ENCODE measurements around the gene SESN1.

The SESN1 gene

DNA sequence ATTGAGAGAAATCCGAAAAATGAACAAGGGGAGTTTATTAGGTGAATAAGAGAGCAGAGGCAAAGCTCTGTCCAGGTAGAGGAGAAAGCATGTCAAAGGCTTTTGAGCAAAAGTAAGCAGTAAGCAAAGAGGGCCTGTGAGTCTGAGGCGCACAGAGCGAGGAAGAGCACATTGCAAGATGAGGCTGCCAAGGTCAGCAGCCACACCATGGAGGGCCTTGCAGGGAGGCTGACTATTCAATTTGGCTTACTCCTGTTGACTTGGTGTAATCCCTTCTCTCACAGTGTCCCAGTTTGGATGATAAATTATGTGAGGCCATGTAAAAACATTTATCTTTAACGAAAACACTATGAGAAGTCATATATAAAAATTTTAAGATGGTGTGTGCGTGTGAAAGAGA, 32.4 kb downstream of the SESN1 start:
- no peak overlapping the region for H2AFZ ChIP-seq (ENCODE audit: low read length)
- no peaks in the 10 kb centered on the region for H3K9me3 ChIP-seq (ENCODE audit: insufficient read depth, low read depth, low read length)
- no peak overlapping the region for H3K4me2 ChIP-seq (ENCODE audit: low read depth, low read length, poor library complexity, severe bottlenecking)
- no peaks in the 10 kb centered on the region for H4K20me1 ChIP-seq (ENCODE audit: insufficient read depth, low read length, poor library complexity, severe bottlenecking)
- H3F3A ChIP-seq (ENCODE audit: low read depth), result no peaks in the 10 kb centered on the region
- H3K36me3 ChIP-seq (ENCODE audit: insufficient read depth, low read length), result no peaks in the 10 kb centered on the region
- H3K9me2 ChIP-seq (replicated peaks; ENCODE audit: low read depth, low read length), result no peaks in the 10 kb centered on the region
- H3K79me2 ChIP-seq (ENCODE audit: insufficient read depth, low read length), result peaks cover 9% of the 10 kb centered on the region; the same call in 1 of the 2 replicates
- peaks cover 35% of the 10 kb centered on the region for H3K4me1 ChIP-seq (ENCODE audit: insufficient read depth, low read length, poor library complexity, severe bottlenecking)
- H3K4me3 ChIP-seq (ENCODE audit: low read length, poor library complexity, severe bottlenecking), result no peak overlapping the region
- no peaks in the 10 kb centered on the region for H3K27me3 ChIP-seq (ENCODE audit: insufficient read depth, low read length, poor library complexity, severe bottlenecking)
- peak overlapping the region; percentile 14 for H3K9ac ChIP-seq (ENCODE audit: low read depth, low read length, poor library complexity, severe bottlenecking)
- no peak for TF ChIP-seq EZH2phosphoT487 (IDR thresholded peaks at IDR 0.05; ENCODE audit: borderline replicate concordance)
- TF ChIP-seq, protein P1, sequence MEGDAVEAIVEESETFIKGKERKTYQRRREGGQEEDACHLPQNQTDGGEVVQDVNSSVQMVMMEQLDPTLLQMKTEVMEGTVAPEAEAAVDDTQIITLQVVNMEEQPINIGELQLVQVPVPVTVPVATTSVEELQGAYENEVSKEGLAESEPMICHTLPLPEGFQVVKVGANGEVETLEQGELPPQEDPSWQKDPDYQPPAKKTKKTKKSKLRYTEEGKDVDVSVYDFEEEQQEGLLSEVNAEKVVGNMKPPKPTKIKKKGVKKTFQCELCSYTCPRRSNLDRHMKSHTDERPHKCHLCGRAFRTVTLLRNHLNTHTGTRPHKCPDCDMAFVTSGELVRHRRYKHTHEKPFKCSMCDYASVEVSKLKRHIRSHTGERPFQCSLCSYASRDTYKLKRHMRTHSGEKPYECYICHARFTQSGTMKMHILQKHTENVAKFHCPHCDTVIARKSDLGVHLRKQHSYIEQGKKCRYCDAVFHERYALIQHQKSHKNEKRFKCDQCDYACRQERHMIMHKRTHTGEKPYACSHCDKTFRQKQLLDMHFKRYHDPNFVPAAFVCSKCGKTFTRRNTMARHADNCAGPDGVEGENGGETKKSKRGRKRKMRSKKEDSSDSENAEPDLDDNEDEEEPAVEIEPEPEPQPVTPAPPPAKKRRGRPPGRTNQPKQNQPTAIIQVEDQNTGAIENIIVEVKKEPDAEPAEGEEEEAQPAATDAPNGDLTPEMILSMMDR (conservative IDR thresholded peaks at IDR 0.05; ENCODE audit: low read length), result no peak

DNA sequence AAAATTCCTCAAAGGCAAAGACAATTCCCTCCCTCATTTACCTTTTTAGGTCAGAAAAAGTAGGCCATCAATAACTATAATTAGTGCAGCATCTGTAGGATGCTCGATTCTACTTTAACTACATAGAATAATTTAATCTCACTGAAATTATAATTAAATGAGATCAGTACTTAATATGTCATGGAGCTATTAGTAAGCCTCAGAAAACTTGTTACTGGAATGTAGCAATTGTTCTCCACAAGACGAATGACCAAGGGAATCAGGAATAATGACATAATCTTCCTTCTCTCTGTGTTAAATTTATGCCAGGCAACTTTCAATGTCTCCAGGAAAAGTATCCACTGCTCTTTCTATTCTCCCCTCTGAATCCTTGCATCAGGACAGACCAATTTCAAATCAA, 34.1 kb downstream of the SESN1 start:
- Histone ChIP-seq H3K9me2 (replicated peaks; ENCODE audit: low read depth, low read length) (no peaks in the 10 kb centered on the region), H3K4me3 (ENCODE audit: low read length, poor library complexity, severe bottlenecking) (no peak overlapping the region), H2AFZ (ENCODE audit: low read length) (no peak overlapping the region), H4K20me1 (ENCODE audit: insufficient read depth, low read length, poor library complexity, severe bottlenecking) (no peaks in the 10 kb centered on the region), H3K79me2 (ENCODE audit: insufficient read depth, low read length) (peaks cover 9% of the 10 kb centered on the region; the same call in 1 of the 2 replicates), H3F3A (ENCODE audit: low read depth) (no peaks in the 10 kb centered on the region), H3K9me3 (ENCODE audit: insufficient read depth, low read depth, low read length) (no peaks in the 10 kb centered on the region), H3K9ac (ENCODE audit: low read depth, low read length, poor library complexity, severe bottlenecking) (no peak overlapping the region), H3K27me3 (ENCODE audit: insufficient read depth, low read length, poor library complexity, severe bottlenecking) (no peaks in the 10 kb centered on the region), H3K4me2 (ENCODE audit: low read depth, low read length, poor library complexity, severe bottlenecking) (no peak overlapping the region), H3K36me3 (ENCODE audit: insufficient read depth, low read length) (no peaks in the 10 kb centered on the region), H3K4me1 (ENCODE audit: insufficient read depth, low read length, poor library complexity, severe bottlenecking) (peaks cover 32% of the 10 kb centered on the region)
- TF ChIP-seq, protein P1 (conservative IDR thresholded peaks at IDR 0.05; ENCODE audit: low read length), result no peak
- no peak for TF ChIP-seq EZH2phosphoT487 (IDR thresholded peaks at IDR 0.05; ENCODE audit: borderline replicate concordance)

GRCh38 chr6:109059571-109060021, 35.0 kb downstream of the SESN1 start:
- Histone ChIP-seq H3K27me3 (ENCODE audit: insufficient read depth, low read length, poor library complexity, severe bottlenecking) (no peaks in the 10 kb centered on the region), H3K4me3 (ENCODE audit: low read length, poor library complexity, severe bottlenecking) (peak overlapping the region; percentile 15), H3K9me2 (replicated peaks; ENCODE audit: low read depth, low read length) (no peaks in the 10 kb centered on the region), H3K4me2 (ENCODE audit: low read depth, low read length, poor library complexity, severe bottlenecking) (peak overlapping the region; percentile 47), H3K36me3 (ENCODE audit: insufficient read depth, low read length) (no peaks in the 10 kb centered on the region), H3K4me1 (ENCODE audit: insufficient read depth, low read length, poor library complexity, severe bottlenecking) (peaks cover 36% of the 10 kb centered on the region), H2AFZ (ENCODE audit: low read length) (peak overlapping the region; percentile 72; the same call in 1 of the 2 replicates), H3K9ac (ENCODE audit: low read depth, low read length, poor library complexity, severe bottlenecking) (peak overlapping the region; percentile 35), H3K79me2 (ENCODE audit: insufficient read depth, low read length) (peaks cover 13% of the 10 kb centered on the region; the same call in 1 of the 2 replicates), H4K20me1 (ENCODE audit: insufficient read depth, low read length, poor library complexity, severe bottlenecking) (no peaks in the 10 kb centered on the region), H3F3A (ENCODE audit: low read depth) (no peaks in the 10 kb centered on the region), H3K9me3 (ENCODE audit: insufficient read depth, low read depth, low read length) (no peaks in the 10 kb centered on the region)
- TF ChIP-seq, protein P1 (conservative IDR thresholded peaks at IDR 0.05; ENCODE audit: low read length), result no peak
- TF ChIP-seq EZH2phosphoT487 (IDR thresholded peaks at IDR 0.05; ENCODE audit: borderline replicate concordance), result no peak
